COLO829 (cell line): ENCODE results near the gene GSG1.
A peak's percentile ranks its signal among the peaks of the same experiment; 100 is the strongest.

Experiments
- DNase-seq: peaks from one replicate; pipeline ENCODE4 v3.0.0; 2012; ENCODE audit warnings: low spot score

The GSG1 gene

DNA sequence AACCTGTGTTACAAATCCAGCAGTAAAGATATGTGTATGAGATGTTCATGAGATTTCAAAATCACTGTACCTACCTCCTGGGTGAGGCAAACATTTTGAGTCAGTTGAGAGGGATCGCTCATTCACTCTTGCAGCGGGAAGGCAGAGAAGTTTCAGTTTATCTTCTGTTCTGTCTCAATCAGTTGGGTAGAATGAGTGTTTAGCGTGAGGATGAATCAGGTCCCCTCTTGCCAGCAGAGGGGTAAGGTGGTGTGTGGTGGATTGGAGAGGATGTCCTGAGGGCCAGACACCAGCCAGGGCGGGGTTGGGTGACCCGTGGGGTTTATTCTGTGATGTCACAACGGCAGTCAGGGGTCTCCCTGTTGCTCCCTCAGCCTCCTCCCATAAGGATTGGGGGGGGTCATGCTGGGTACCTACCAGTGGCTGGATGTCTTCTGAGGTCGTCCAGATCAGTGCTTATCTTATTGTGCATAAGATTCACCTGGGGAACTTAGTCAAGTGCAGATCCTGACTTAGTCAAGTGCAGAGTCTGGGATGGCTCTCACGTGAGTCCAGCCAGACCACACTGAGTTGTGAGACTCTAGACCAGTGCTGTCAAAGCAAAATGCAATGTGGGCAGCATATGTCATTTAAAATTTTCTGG, at the start of gene GSG1:
Gene GSG1 (minus strand): TSS at position 277 of the 643 bp plus-strand sequence. CDS start 155 bp downstream, at position 122.
- no peak for DNase-seq

DNA sequence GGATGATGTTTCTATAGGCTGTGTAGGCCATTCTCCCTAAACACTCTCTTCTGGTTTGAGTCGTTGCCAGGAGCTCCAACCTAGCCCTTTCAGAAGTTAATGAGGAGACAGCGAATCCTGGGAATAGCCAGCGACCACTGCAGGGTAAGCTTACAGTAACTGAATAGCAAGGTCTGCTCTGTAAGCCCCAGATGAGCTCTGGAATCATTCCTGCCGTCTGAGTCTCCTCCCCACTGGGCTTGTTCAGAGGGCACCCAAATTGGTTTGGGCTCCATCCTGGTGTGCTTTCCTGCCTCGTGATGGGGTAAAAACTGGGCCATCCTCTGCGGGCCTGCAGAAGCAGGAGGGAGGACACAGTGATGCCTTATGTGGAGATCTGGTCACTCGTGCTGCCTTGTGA, 49.7 kb upstream of the GSG1 start:
- no peak for DNase-seq

DNA sequence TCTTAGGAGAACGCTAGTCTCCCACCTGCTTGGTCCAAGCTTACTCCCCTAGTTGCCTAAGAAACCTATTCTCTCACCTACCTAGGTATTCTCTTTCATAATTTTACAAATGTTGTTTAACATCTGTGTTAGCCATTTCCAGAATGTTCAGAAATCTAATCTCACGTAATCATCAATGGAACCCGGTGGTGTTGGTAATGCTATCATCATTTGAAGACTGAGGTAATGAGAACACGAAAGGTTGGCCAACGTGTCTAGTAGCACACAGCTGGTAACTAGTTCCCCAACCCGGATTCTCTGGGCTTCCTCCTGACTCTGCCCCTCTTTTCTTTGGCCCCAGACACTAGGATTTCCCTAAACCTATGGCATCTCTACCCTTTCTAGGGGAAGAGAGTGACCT, 49.3 kb upstream of the GSG1 start:
- DNase-seq: no peak

DNA sequence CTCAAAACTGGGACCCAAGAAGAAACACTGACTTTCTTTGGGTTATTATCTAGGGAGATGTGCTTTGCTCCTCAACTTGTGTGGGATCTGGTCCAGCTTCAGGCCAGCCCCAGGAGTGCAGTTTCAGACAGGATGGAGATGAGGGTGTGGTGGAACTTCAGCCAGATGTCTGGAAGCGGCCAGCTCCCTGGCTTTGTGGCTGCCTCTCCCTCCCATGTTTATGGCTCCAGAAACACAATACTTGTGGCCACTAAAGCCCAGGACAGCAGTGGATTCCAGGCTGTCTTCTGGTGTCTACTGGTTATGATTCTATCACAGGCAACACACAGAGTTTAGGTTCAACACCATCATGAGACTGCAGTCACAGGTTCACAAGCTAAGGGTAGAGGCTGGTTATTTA, 48.8 kb upstream of the GSG1 start:
- no peak for DNase-seq

DNA sequence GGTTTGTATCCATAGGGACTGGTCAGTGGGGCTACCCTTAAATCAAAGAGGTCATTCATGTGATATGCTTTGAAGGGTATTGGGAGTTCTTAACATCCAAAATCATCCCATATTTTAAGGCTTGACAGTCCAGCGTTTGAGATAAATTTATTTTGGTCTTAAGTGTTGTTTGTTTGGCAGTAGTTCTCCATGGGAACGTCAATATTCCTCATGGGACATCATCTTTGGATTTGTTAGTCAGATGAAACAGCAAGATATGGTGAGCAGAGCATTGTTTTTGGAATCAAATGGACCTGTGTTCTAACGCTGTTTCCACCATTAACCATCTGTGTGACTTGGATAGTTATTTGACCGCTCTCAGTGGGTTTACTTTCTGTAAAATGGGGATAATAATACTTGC, 45.9 kb upstream of the GSG1 start:
- DNase-seq: no peak

DNA sequence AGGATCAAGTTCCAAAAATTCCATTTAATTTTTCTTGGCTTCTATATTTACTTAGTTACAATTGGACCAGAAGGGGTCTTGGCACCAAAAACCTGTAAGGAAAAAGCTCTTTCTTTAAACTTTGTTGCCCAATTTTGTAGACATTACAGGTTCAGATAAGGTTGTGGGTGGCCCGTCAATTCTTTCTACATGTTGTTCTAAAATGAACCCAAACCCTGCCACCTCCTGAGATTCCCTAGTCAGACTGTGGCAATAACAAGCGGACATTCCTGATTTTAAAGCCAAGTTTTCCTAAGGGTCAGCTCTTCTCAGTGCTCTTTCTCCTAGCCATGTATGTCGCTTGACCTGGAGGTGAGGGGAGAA, 45.0 kb upstream of the GSG1 start:
- no peak for DNase-seq

DNA sequence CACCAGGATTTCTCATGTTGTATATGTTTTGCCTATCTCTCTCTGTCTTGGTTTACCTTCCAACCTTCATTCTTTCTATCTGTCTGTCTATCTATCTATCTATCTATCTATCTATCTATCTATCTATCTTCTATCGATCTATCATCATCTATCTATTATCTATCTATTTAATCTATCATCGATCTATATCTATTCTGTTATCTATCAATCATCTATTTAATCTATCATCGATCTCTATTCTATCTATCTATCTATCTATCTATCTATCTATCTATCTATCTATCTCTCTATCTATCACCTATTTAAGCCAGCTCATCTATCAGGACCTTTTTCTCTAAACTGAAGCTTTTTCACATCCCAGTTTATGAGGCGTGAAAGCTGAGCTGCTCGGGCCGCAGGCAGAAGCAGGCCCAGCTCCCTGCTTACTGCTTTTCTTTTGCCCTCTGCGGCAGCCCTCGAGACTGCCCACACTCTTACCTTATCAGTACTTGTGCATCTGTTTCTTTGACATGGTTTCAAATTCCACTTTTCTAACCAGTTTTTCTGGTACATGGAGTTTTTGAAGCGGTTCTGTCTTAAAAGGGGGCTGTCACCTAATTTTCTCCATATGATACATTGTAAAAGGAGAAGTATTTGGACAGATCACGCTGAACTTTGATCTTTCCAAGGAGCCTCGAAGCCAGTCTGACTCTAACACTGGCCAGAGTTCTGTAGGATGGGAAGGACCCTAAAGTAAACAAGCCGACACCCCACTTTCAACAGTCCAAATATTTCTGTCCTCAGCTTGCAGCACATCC, 44.4 kb upstream of the GSG1 start:
- DNase-seq: no peak

DNA sequence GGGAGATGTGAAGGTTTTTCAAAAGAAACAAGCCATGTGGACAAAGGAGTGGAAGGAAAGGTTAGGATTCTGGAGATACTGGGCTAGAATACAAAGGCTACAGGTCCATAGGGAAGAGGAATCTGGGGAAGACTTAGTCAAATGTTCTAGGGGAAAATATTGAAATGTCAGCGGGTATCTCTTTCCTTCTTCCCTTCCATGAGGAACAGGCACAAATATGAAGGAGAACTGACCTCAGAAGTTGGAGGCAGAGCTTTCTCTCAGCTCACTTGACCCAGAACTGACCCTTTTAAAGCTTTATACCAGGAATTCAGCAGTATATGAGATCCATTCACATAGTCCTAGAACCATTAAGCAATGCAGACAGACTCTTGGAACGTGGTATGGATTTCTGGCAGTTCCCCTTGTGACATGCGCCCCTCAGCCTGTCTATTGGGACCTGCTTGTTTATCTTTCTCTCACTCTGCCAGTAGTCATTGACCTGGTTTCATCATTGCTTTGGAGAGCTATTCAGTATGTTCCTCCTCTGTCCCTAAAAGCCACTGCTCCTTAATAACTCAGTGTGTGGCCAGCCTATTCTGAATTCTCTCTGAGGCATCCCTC, 43.0 kb upstream of the GSG1 start:
- DNase-seq: no peak

DNA sequence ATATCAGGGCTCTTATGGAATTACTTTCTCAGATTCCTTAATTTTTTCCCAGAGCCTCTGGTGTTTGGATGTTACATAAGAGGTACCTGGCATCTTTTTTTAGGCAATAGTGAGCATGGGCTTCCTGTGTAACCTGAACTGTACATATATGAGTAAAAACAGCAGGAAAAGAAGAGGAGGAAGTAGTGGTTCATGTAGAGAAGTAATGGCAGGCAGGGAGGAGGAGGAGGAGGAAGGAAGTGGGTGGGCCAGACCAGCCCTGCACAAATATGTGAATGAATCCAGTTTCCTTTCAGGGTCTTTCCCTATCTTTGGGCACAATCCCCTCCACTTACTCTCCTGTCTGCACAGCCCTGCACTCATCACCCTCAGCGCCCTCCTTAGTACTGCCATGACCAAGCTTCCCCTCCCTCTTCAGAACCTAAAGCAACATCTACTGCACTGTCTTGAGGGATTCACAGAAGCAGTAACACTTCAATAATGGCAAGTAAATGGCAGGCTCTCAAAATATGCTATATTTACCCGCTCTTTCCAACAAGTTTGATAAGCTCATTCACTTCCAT, 40.9 kb upstream of the GSG1 start:
- DNase-seq: no peak

DNA sequence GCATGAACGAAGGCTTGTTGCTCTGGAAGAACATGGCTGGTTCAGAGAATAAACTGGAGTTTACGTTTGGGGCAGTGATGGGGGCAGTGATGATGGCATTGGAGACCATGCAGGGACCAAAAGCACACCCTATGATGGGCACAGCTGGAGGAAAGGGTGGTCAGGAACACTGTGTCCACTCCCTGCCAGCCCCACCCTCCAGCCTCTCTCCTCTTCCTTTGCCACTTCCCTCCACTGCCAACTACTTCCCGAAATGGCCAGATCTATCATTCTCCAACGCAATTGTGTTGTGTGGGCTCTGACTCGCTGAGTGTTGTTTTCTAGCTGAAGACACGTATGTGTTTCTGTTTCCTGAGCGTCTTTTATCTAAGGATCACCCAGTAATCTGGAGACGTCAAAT, 39.3 kb upstream of the GSG1 start:
- DNase-seq: no peak

DNA sequence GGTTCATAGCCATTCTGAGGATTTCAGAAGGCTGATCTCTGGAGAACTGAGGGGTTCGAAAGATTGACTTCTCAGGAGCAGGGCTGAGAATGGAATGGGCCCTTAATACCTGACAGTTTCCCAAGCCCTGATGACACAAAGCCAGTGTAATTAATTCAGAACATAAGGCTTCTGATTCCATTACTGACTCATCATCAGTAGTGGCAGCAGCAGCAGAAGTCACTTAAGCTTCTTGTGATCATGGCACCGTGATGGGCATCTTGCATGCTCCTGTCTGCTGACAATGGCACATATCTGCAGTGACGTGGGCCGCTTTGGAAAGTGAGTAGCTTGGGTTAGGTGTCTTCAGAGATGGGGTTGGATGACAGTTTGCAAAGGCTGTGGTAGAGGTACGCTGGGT, 38.2 kb upstream of the GSG1 start:
- no peak for DNase-seq

DNA sequence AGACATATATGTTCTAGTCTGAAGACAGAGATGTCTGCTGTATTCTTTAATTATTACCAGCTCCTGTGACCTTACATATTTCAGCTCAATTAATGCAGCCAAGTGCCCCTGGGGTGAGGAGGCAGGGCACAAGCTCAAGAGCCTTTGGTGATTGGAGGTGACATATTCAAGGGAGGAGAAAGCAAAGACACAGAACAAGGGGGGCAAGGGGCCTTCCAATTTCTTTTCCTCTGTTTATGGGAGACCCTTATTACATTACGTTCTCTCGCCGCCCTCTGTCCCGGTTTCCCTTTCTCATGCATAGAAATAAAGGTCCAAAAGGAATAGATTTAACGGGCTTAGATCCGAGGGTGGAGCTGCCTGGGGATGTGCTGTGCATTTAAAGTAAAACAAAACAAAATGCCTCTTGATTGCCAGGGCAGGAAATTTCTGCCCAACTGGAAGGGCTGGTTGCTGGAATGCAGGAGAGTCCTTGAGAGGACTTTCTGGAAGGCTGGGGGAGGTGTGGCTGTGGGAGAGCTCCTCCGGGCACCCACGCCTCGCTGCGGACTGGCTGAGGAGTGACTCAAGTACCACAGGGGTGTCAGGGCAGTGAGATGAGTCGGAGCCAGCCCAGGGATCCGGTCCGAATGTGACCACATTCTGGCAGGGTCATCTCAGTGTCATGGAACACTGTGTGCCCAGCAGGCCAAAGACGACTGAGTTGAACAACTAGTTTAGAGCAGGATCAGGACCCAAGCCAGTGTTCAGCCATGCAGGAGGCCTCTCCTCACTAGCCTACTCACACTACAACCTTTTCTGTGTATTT, 32.1 kb upstream of the GSG1 start:
- DNase-seq: peak; percentile 61

DNA sequence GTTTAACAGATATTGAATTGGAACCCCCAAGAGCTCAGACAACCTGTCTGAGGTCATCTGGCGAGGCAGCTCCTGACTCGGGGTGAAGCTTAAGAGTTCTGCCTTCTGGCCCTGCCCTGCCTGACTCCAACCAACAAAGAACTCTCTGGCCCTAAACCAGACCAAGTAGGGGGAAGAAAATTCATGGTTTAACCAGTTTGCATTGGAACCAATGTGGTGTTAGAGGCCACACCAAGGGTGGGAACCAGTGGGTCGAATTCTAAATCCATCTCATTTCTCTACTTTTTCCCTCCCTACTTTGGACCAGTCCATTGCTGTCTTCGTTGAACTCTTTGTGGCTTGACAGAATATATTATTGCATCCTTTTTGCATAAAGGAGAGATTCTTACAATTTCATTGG, 30.4 kb upstream of the GSG1 start:
- DNase-seq: no peak

DNA sequence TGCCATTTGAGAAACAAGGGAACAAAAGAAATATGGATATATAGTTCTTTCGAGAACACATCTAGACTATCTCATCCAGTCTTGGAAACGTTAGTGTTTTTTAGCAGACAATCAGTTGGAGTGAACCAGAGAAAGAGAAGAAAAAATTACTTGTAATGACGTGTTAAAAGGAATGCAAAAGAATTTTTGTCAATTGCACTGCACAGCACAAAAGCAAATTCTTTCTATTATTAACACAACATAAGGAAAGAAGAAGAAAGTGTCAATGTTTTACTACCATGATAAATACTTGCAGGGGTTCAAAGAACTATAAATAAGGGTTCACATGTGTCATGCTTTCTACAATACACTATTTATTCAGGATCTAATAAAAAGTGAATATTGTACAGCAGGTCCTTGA, 27.5 kb upstream of the GSG1 start:
- DNase-seq: no peak

DNA sequence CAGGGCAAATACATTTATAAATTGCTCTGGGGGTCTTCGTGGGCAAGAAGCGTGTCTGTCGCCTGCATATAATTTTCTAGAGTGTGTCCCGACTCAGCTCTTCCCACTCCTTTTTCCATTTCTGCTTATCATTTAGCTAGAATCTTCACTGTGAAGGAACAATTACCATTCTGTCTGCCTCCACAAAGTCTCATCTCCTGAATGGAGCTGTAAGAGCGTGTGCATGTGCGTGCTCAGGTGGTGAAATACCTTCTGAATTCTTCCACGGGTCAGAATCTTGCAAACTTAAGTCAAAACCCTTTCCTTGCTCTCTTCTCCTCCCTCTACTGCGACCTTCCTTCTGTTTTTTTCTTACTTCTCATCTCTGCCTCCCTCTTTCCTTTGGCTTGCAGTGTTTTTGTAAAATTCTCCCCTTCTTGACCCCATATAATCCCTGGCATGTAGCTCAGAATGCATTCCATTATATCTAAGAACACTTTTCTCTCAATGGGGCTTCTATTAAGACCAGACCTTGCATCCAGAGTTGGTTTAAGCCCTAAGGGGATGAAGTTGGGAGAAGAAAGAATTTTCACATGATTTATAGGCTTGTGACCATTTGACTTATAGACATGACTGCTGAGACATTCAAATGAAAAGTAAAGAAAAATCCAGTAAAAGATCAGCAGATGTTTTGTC, 25.0 kb upstream of the GSG1 start:
- DNase-seq: peak; percentile 89

DNA sequence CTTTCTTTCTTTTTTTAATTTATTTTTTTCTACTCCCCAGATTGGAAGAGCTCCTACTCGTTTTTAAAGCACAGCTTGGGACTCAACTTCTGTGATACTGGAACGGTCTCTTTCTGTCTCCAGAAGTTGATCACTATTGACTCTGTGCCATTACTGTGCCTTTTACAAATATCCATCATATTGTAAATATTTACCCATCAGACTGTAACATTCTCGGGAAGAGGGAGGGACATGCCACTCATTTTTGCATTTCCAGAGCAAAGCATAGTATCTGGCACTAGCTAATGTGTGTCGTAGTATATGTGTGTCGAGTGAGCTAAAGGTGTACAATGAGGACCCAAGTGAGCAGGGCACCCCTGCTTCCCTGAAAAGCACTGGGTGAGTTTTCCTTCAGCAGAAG, 24.0 kb upstream of the GSG1 start:
- no peak for DNase-seq

DNA sequence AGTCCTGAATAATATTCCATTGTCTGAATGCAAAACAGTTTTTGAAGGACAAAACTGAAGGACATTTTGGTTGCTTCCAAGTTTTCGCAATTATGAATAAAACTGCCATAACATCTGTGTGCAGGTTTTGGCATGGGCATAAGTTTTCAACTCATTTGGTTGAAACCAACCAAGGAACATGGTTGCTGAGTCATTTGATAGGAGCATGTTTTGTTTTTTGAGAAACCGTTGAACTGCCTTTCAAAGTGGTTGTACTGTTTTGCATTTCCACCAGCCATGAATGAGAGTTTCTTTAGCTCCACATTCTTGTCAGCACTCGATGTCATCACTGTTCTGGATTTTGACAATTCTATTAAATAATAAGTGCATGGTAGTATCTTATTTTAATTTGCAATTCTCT, 23.0 kb upstream of the GSG1 start:
- no peak for DNase-seq

DNA sequence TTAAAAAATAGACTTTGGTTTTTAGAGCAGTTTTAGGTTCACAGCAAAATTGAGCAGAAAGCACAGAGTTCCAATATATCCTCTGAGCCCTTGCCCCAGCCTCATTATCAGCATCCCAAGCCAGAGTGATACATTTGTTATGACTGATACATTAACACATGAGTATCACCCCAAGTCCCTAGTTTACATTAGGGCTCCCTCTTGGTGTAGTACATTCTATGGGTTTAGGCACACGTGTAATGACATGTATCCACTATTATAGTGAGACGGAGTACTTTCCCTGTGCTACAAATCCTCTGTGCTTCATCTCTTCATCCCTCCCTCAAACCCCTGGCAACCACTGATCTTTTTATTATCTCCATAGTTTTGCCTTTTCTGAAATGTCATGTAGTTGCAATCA, 22.5 kb upstream of the GSG1 start:
- DNase-seq: no peak

DNA sequence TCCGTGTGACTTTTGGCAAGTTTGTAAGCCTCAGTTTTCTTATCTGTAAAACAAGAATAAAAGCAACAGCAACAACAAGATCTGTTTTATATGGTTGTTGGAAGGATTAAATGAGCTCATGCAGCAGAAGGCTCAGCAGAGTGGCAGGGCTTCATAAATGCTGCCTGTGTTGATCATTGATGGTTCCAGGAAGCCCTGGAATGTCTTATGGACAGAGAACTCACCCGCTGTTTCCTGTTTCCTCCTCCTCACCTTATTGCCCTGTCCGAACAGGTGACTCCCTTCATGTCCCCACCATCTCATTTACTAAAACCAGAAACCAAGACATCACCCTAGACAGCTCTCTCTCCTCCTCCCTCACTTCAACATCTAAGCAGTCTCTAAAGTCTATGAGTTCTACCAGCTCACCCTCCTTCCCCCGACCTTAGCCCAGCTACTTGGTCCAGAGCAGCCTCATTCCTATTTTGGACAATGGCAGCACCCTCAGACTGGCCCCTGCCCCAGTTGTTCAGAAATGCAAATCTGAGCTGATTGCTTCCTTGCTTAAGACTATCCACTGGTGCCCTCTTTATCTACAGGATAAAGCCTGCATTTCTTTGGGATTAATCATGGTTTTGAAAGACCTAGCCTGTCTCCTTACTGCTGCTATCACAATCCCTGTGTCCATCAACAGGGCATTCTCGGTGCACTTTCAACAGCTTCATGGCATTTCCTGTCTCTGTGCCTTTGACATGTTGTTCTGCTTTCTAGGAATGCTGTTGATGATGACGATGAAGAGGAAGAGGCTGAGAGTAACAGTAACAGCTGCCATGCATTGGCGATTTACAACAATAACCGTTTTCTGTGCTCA, 21.4 kb upstream of the GSG1 start:
- peak; percentile 70 for DNase-seq

DNA sequence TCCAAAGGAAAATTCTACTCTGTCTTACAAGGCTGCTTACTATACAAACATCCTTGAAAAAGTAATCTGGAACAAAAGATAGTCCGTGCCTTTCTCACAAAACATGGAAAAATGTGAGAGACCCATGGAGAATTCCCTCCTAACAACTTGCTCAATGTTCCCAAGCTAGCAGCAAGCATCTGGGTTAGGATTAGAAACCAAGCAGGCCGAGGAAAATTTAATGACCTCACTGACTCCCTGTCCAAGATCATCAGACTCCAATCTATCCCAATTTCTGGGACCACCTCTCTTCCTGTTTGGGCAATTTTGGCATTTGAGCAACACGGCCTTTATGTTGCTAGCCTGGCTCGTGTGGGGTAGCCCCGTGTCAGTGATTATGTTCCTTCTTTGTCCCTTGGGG, 18.1 kb upstream of the GSG1 start:
- DNase-seq: no peak

DNA sequence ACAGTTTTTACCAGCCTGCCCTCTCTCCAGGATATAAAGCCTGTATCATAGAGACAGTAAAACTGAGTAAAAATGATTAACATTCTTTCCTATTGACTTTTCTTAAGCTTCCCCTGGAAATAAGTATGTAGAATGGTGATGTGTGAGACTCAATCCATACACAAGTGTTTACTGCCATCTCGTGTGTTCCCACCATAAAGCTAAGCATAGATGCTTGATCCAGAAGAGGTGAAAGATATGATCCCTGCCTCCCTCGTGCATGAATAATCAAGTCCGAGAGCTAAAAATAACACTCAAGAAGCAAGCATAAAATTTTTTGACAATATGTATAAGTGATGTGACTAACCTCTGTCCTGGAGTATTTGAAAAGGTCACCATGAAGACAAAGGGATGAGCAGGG, 16.9 kb upstream of the GSG1 start:
- DNase-seq: no peak
